ENCODE data around the gene ST8SIA1. TPM values are rescaled to one million over a fixed set of nuclear protein-coding genes. Genes with fewer than 3 reads are reported as not detected.

ST8SIA1 gene
- total RNA-seq, 2 experiments from 2014 or later = not detected

Other genes with a start within 250 kb of the ST8SIA1 start
- 19.7 and 28.4 TPM in 2 replicates for gene C2CD5, start 209.8 kb upstream of the ST8SIA1 start, total RNA-seq (2014; rRNA removed; shearing (Covaris generic))
- gene C2CD5, start 209.8 kb upstream of the ST8SIA1 start, total RNA-seq (2022) = 50.2 and 61.8 TPM in 2 replicates